Activated T-helper 1 cell treated with Interleukin-2 at 50 U/mL for 16 hours (primary cell): ENCODE results near the gene AAK1.
"Not testable (repeated sequence)": the region's sequence is repeated elsewhere in the genome, so short reads cannot be mapped to it uniquely, and the experiment has no call there.

ENCODE experiments used
- DNase-seq: peaks from one replicate; pipeline ENCODE4 v3.0.0-alpha.2; 2020; ENCODE audit warnings: low read depth

AAK1 gene

DNA sequence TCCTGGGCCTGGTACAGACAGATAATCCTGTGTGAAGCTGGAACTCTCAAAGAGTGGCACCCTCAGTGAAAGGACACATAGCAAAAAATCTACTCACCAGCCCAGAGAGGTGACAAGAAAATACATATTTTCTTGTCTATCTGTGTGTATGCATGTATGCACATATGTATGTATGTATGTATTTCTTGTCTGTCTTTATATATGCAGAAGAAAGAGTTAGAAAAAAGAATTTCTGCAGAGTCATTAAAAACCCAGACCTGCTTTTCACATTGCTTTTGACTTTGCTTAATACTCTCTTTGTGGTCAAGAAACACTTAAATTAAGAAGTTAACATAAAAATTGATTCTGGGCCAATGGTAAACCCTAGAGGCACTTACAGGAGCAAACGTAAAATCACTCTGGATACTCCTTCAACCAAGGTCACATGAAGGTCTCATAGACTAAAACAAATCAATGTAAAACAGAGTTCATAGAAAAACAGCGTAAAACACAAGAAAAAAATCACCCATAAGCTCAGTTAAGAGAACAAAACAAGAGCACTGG is 16.5 kb upstream of the AAK1 start:
- DNase-seq, result no peak

GRCh38 chr2:69659349-69659748 is 15.8 kb upstream of the AAK1 start:
- DNase-seq, result no peak

DNA sequence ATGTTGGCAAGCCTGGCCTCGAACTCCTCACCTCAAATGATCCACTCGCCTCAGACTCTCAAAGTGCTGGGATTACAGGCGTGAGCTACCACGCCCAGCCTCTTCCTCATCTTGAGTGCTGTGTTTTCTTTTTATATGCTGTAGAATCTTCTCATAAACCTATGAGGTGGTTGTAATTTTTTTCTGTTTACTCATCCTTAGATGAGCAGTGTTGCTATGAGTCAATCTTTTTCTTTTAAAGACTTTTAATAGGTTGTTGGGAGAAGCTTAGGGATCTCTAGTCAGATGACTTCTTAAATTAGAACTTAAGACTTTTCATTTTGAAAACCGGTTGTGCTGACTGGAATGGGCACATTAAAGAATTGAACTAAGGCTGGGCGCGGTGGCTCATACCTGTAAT is 8.7 kb upstream of the AAK1 start:
- DNase-seq, result no peak

DNA sequence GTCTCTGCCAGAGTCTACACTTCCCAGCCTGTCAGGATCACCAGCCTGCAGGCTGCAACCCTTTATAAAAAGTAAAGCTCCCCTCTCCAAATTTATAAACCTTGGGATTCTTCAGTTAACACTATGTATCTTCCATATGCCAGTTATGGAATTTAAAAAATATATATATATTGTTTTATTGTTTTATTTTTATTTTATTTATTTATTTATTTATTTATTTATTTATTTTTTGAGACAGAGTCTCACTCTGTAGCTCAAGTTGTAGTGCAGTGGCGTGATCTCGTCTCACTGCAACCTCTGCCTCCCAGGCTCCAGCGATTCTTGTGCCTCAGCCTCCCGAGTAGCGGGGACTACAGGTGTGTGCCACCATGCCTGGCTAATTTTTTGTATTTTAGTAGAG is 3.7 kb upstream of the AAK1 start:
- DNase-seq, result not testable (repeated sequence)

- no peak for DNase-seq
Measured at GRCh38 chr2:69646714-69647113, 3.2 kb upstream of the AAK1 start.

- no peak for DNase-seq
Measured at GRCh38 chr2:69645921-69646320, 2.4 kb upstream of the AAK1 start.

- DNase-seq, result peak; percentile 20
Measured at GRCh38 chr2:69645031-69645431, 1.5 kb upstream of the AAK1 start.

DNA sequence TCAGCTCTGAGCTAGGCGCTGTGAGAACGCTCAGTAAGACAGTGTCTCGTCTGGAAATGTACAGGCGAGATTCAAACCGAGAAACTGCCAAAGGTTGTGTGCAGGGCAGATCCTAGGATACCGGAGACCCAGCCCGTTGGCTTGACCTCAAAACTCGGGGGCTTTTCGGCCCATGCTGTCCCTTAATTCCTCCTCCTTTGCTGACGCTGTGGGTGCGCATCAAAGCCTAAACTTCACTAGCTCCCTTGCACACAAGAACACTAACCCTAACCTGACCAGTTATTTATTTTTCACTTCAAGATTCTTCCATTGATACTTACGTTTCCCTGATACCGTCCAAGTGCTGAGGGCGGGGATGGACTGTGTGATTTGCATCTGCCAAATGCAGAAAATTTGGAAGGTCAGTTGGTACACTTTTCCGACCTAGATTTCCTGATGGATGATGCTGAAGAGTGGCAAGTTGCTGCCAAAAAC is 1.0 kb upstream of the AAK1 start:
- DNase-seq, result no peak

DNA sequence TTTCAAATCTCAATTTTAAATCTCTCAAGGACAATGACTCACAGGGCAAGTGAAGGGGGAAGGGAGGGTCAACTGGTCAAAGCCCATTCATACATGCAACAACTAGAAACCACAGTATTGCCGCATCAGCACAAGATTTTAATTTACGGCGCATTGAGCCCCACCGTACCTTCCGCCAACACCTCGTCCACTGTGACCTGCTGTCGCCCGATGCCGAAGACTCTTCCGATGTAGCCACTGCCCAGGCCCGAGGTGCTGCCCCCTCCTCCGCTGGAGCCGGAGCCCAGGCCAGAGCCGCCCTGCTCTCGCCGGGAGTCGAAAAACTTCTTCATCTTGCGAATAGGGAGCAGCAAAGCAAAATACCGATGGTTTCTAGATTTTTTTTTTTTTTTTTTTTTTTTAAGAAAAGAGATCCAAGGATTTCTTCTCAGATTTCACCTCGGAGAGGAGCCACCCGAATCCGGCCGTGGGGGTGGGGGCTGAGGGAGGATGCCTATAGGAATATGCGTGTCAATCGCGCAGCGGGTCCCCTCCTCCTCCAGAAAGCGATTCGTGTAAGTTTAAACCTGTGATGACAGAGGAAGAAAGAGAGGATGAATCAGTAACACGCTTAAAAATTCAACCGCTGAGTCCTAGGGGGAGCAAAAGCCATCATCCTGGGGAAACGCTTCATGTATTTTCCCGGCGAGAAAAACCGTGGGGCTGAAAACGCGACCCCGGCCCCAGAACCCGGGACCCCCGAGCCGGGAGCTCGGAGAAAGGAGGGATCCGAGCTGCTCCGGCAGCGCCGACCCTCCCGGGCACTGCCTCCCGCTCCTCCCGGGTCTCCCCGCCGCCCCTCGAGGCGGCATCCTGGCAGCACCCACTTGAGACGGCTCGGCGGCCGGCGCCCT is 584 bp downstream of the AAK1 start:
- DNase-seq, result peak; percentile 30

DNA sequence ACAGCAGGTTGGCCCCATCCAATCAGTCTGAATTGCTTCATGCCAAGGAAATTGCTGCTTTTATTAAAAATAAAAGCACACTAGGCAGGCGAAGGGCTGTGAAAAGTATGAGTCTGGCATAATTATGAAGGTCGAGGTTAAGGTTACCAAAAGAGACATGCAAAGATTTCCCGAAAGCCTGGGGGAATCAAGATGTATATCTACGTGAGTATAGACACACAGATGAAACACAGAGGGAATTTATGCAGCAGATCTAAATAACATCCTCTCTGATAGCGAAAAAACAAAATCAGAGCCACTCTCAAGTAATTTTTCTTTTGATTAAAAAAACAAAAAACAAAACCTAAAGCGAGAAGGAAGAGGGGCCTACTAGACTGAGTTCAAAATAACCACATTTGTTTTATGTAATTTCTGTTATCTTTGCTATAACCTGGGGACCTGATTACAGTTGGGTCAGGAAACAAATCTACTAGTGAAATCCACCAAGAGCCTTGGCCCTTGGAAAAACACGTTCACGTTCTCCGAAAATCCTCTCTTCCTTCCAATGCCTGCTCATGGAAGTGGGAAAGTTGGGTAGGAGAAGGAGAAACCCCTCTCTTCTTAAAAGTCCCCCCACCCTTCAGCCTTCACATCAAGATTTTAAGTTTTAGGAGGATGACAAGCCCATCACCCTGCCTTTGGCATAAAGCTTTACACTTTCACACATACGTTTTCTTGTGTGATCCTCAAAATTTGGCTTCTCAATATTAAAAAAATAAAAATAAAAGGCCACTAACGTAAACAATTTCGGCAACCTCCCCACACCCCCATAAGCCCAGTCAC is 1.4 kb downstream of the AAK1 start:
- no peak for DNase-seq

- DNase-seq, result no peak
Measured at GRCh38 chr2:69641471-69641870, 2.1 kb downstream of the AAK1 start.

DNA sequence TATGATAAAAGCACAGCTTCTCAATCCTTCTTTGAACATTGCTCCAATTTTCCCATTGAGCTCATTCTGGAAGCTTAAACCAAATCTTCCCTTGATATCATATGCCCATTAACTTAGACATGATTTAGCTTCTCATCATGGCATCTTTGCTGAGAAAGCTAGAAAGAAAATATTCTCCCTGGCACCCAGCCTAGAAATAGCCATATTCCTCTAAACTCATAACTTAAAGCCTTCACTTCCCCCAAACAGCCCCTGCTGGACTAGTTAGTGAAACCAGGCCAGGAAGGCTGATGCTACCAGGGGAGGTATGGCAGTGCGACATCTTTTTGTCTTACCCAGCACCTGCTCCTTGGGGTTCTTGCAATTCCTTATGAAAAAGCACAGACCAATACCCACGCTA is 4.3 kb downstream of the AAK1 start:
- no peak for DNase-seq

DNA sequence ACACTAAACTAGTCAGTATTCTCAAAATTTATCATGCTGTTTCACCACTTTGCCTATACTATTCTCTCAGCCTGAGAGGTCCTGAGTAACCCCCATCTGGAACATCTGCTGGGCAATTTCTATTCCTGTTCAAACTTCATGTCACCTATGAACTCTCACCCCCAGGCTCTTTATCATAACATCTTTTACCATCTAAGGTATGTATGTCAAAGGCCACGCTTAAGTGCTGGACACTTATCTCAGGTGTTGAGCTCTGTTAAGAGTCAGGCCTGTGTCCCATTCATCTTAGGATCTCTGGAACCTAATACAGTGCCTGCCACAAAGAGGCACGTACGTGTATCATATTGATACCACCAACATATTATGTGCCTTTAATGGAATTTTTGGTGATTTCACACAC is 4.9 kb downstream of the AAK1 start:
- DNase-seq, result no peak

DNA sequence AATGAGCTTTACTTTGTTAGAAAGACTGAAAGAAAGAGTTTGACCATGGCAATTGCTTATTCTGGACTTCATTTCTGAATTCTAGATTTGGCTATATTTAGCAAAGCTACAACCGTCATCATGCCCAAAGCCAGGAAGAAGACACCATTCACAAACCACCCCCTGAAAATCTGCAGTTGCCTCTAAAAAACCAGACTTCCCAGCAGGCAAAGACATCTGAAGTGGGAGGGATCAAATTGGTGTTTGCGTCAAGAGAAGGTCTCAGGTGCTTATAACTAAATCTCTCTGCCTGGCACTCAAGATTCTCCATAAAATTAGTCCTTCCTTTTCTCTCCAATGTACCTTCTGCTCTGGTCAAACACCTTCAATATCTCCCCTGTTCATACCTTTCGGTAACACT is 5.6 kb downstream of the AAK1 start:
- no peak for DNase-seq

DNA sequence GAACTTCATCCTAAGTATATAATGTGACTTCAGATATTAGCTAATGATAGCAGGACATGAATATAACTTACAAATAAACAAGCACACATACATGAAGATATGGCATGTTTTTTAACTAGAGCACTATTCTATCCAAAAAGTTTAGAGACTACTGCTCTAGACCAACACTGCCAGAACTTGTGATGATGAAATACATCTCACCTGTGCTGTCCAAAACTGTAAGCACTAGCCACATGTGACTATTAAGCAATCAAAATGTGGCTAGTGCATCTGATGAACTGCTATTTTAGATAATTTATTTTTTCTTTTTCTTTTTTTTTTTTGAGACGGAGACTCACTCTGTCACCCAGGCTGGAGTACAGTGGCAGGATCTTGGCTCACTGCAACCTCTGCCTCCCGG is 7.1 kb downstream of the AAK1 start:
- no peak for DNase-seq

DNA sequence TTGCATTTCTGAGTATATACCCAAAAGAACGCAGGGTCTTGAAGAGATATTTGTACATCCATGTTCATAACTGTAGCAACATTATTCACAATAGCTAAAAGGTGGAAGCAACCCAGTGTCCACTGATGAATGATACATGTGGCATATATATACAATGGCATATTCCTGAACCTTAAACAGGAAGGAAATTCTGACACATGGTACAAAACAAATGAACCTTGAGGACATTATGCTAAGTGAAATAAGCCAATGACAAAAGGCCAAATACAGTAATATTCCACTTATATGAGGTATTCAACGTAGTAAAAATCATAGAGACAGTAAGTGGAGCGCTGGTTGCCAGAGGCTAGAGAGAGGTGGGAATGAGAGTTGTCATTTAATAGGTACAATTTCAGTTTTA is 8.1 kb downstream of the AAK1 start:
- no peak for DNase-seq

GRCh38 chr2:69634196-69634821 is 9.2 kb downstream of the AAK1 start:
- no peak for DNase-seq

GRCh38 chr2:69631402-69631801 is 12.1 kb downstream of the AAK1 start:
- DNase-seq, result no peak

GRCh38 chr2:69629921-69630608 is 13.5 kb downstream of the AAK1 start:
- no peak for DNase-seq

DNA sequence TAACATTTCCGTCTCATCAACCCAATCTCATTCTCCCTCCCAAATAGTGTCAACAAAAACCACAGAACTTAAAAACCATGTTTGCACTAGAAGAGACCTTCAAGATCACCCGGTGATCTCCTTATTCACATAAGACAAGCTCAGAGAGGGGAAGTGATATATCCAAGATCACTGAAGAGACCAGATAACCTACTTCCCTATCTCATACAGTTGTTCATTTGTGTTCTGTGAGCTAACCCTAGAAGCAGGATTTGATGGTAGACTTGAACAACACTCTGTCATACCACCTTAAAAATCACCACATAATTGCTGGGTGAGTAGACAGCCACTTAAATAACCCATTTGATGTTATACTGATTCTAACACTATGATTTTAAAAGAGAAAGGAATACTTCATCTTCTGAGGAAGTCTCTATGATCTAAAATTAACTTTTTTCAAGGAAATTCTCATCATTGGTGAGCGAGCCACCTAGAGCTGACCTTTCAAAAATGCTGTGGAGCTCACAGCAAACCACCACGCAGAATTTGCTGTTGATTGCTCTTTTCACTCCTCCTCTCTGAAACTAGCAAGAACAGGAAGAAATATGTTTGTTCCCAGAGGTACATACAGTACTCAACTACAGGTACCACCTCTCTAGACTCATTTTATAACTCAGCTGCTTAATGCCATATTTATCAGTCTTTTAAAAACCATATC is 15.1 kb downstream of the AAK1 start:
- DNase-seq, result no peak
